Colonic mucosa (tissue), 4 donors: ENCODE measurements around the gene GP9. TPM values are rescaled to one million over a fixed set of nuclear protein-coding genes. Genes with fewer than 3 reads are reported as not detected.
A peak's percentile ranks its signal among the peaks of the same experiment; 100 is the strongest.

Source experiments
- DNase-seq: peaks from one replicate; pipeline ENCODE4 v3.0.0-alpha.2; 2020
- H3K27ac ChIP-seq: fragments of 200-600 bp; one replicate; pipeline ENCODE4 v1.8.0; 2021
- H3K27me3 ChIP-seq: fragments of 200-600 bp; one replicate; pipeline ENCODE4 v1.8.0; 2021
- H3K36me3 ChIP-seq: fragments of 200-600 bp; one replicate; pipeline ENCODE4 v1.8.0; 2021
- H3K4me1 ChIP-seq: fragments of 200-600 bp; one replicate; pipeline ENCODE4 v1.8.0; 2021; ENCODE audit warnings: mild to moderate bottlenecking
- H3K4me3 ChIP-seq: fragments of 200-600 bp; one replicate; pipeline ENCODE4 v1.8.0; 2021
- H3K9ac ChIP-seq, 2 donors: one replicate each; pipeline ENCODE4 v1.7.0; 2013; ENCODE audit warnings: control low read depth in 2 of 2, low read depth in 2 of 2, low read length in 2 of 2
- H3K9me3 ChIP-seq: fragments of 200-600 bp; one replicate; pipeline ENCODE4 v1.8.0; 2021
- intact Hi-C: fragments of 100-400 bp; cut with DNase I; formaldehyde crosslinking; loops from one replicate; pipeline ENCODE4 v1.14.1; 2022
- total RNA-seq, 2 donors: library from RNA; stranded (reverse); fragmentation: NEBNext Ultra II Directional in 1 of 2; extraction: Animal tissue kit (Norgen Biotek cat#: 25700) in 1 of 2; gene quantifications; one replicate each; pipeline ENCODE4 v1.2.1, GENCODE V29; 2021
- TF ChIP-seq, protein P1 (sequence below): fragments of 200-600 bp; IDR thresholded peaks from one replicate; pipeline ENCODE4 v1.8.0; 2022; ENCODE audit warnings: antibody characterized with exemption, mild to moderate bottlenecking
- donor health status: healthy.
- donor health status: DM: no; HTN: no; CAD: no.
- donor health status: DM: no; HTN: no; CAD: no.

The GP9 gene
- total RNA-seq, result under 1 TPM in 1 of 2 donors, not detected in 1; 0.37 TPM

DNA sequence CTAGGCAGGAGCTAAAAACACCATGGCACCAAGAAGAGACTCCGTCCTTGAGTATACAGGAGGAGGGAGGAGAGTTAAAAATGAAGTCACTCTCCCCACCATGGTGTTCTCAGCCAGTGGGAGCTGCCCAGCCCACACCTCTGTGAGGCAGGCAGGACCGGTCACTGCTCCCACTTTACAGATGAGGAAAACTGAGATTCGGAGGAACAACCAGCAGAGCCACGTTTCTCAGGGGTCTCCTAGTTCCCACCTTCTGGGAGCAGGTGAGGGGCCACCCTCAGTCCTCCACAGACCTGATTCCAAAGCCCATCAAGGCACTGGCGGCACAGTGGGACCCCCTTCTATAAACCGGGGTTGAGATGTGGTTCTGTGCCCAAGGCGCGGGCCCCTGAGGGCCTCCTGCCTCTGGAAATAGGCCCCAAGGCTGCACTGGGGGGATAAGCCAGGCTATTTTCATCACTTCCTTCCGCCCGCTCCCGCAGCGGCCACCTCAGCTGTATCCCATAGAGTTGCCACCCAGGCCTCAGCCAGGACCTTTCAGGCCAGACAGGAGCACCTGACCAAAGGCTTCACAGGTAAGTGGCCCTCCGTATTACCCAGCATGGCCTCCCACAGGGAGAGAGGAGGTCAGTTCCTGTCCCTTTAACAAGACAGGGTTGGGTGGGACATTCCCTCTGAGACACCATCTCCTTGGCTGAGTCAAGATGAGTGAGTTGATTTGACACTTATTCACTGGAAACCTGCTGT is at the start of gene GP9:
Gene GP9 (plus strand): TSS at position 504 of the 747 bp plus-strand sequence. CDS start 961 bp downstream, outside the sequence.
- DNase-seq, result no peak
- no peak within 1 kb of the TSS for H3K4me3 ChIP-seq
- no peaks in the 10 kb centered on the region for H3K27me3 ChIP-seq
- H3K9ac ChIP-seq, result peak within 1 kb of the TSS in 1 of 2 donors; percentile 17
- TF ChIP-seq, protein P1, sequence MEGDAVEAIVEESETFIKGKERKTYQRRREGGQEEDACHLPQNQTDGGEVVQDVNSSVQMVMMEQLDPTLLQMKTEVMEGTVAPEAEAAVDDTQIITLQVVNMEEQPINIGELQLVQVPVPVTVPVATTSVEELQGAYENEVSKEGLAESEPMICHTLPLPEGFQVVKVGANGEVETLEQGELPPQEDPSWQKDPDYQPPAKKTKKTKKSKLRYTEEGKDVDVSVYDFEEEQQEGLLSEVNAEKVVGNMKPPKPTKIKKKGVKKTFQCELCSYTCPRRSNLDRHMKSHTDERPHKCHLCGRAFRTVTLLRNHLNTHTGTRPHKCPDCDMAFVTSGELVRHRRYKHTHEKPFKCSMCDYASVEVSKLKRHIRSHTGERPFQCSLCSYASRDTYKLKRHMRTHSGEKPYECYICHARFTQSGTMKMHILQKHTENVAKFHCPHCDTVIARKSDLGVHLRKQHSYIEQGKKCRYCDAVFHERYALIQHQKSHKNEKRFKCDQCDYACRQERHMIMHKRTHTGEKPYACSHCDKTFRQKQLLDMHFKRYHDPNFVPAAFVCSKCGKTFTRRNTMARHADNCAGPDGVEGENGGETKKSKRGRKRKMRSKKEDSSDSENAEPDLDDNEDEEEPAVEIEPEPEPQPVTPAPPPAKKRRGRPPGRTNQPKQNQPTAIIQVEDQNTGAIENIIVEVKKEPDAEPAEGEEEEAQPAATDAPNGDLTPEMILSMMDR, result no peak
- no peaks in the 10 kb centered on the region for H3K9me3 ChIP-seq
- H3K36me3 ChIP-seq, result no peaks in the 10 kb centered on the region
- H3K4me1 ChIP-seq, result peaks cover 3% of the 10 kb centered on the region
- H3K27ac ChIP-seq, result no peak within 1 kb of the TSS
- intact Hi-C loops, result no loop called here

DNA sequence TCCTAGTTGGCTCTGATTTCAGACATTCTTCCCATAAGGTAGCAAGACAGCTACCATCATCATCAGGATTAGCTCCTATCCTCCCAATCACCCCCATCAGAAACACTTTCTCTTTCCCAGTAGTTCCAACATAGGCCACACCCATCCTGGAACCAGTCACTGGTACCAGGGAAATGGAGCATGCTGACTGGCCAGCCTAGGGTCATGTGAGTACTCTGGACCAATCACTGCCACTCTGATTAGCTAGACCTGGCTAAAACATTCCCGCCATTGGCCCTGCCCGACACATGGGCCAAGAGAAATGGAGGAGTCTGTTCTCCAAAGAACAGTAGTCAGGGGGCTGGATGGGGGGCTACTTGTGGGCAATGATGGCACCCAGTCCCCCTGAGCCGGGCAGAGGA is 47.1 kb upstream of the GP9 start:
- intact Hi-C loops, result no loop called here
- DNase-seq, result no peak
- H3K9ac ChIP-seq, result no peak overlapping the region
- H3K4me1 ChIP-seq, result peaks cover 15% of the 10 kb centered on the region
- no peak overlapping the region for H3K4me3 ChIP-seq
- no peaks in the 10 kb centered on the region for H3K9me3 ChIP-seq
- no peak overlapping the region for H3K27ac ChIP-seq
- H3K36me3 ChIP-seq, result no peaks in the 10 kb centered on the region
- no peaks in the 10 kb centered on the region for H3K27me3 ChIP-seq
- TF ChIP-seq, protein P1, result no peak

DNA sequence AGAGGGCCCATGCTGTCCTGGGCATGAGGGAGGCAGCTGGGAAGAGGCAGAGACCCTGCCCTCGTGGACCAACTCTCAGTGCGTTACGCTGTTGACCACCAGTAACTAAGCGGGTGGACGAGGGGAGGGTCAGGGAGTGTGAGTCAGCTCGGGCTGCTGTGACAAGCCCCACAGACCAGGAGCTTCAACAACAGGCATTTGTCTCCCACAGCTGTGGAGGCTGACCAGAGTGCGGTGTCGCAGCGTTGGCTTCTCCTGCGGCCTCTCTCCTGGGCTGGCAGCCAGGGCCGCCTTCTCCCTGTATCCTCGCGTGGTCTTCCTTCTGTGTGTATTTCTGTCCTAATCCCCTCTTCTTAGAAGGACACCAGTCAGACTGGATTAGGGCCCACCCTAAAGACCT is 46.4 kb upstream of the GP9 start:
- no peak for DNase-seq
- Histone ChIP-seq H3K4me3 (no peak overlapping the region), H3K9ac (no peak overlapping the region), H3K36me3 (no peaks in the 10 kb centered on the region), H3K9me3 (no peaks in the 10 kb centered on the region), H3K27ac (no peak overlapping the region), H3K27me3 (no peaks in the 10 kb centered on the region), H3K4me1 (peaks cover 15% of the 10 kb centered on the region)
- TF ChIP-seq, protein P1, result no peak
- intact Hi-C loops, result no loop called here

DNA sequence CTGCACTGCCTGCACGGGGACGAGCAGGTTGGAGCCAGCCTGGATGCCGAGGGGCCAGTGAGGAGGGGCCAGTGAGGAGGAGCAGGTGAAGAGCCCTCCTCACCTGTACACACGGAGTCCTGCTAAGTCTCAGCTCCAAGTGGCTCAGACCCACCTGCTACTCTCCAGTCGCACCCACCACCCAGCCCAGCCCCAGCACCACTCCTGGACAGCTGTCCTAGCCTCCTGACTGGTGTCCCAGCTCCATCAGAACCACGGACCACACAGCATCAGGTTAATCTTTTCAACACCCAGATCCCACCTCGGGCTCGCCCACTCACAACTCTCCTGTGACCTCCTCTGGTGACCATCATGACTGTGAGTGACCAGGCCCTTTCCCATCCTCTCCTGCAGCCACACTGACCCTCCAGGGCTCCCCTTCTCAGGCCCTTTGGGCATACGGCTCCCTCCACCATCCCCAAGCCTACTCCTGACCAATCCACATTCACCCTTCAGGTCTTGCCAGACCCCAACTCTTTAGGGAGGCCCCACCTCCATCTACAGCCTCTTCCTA is 45.7 kb upstream of the GP9 start:
- no peaks in the 10 kb centered on the region for H3K36me3 ChIP-seq
- H3K27ac ChIP-seq, result peak overlapping the region; percentile 81
- peaks cover 15% of the 10 kb centered on the region for H3K4me1 ChIP-seq
- DNase-seq, result no peak
- H3K4me3 ChIP-seq, result no peak overlapping the region
- H3K27me3 ChIP-seq, result no peaks in the 10 kb centered on the region
- H3K9me3 ChIP-seq, result no peaks in the 10 kb centered on the region
- TF ChIP-seq, protein P1, result no peak
- no peak overlapping the region for H3K9ac ChIP-seq
- intact Hi-C loops, result no loop called here

DNA sequence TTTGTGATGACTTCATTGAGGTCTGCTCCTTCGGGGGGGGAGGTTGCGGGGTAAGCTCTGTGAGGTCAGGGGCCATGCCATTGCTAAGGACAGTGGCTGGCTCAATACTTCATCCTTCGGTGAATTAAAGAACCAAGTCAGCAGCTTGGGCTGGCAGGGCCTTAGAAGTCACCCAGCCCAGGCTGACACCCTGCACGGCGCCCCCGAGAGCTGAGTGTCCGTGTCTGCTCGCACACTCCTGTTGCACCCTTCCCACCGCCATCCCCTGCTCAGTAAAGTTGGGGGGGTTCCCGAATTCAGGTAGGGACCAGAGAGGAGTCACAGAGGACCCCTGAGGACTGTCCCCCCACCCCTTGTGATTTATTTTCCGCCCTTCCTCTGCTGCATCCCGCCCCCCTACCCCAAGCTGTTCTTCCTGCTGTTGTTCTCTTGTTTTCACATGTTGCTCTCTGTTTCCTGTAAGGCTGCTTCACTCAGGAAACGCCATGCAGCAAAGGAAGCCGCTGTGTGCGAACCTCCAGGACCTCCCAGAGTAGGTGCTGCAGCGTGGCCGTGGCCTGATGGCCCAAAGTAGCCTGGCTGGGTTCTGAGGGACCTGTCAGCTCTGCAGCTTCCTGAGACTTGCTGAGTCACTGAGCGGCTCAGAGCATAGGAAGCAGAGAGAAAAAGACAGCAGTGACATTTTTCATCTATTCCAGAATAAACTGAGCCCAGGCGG is 45.0 kb upstream of the GP9 start:
- Histone ChIP-seq H3K36me3 (no peaks in the 10 kb centered on the region), H3K27me3 (no peaks in the 10 kb centered on the region), H3K9me3 (no peaks in the 10 kb centered on the region), H3K9ac (peak overlapping the region; percentile 16 to 70), H3K4me3 (no peak overlapping the region), H3K27ac (peak overlapping the region; percentile 81), H3K4me1 (peaks cover 15% of the 10 kb centered on the region)
- TF ChIP-seq, protein P1, result no peak
- intact Hi-C loops, result no loop called here
- no peak for DNase-seq
